BLaER1 treated with 17β-estradiol and CSF1 and Interleukin-3, amounts not matched to agents 10 nM and 100 nM (cell line): ENCODE data around the gene TMPRSS11E.
"Not testable (repeated sequence)": the region's sequence is repeated elsewhere in the genome, so short reads cannot be mapped to it uniquely, and the experiment has no call there.

Experiments
- H3K27ac ChIP-seq, 11 experiments: shearing (Covaris generic); formaldehyde crosslinking; 2 replicates each; pipeline ENCODE4 v1.8.1; 2022
- H3K27me3 ChIP-seq, 11 experiments: shearing (Covaris generic); formaldehyde crosslinking; 2 replicates each; pipeline ENCODE4 v1.8.1; 2022
- H3K36me3 ChIP-seq, 11 experiments: shearing (Covaris generic); formaldehyde crosslinking; 2 replicates each; pipeline ENCODE4 v1.8.1; 2022
- H3K4me1 ChIP-seq, 10 experiments: shearing (Covaris generic); formaldehyde crosslinking; 2 replicates each; pipeline ENCODE4 v1.8.1; 2022
- H3K4me2 ChIP-seq, 11 experiments: shearing (Covaris generic); formaldehyde crosslinking; 2 replicates each; pipeline ENCODE4 v1.8.1; 2022
- H3K4me3 ChIP-seq, 10 experiments: shearing (Covaris generic); formaldehyde crosslinking; 2 replicates each; pipeline ENCODE4 v1.8.1; 2022
- H3K9ac ChIP-seq, 11 experiments: shearing (Covaris generic); formaldehyde crosslinking; 2 replicates each; pipeline ENCODE4 v1.8.1; 2022
- H3K9me3 ChIP-seq, 11 experiments: shearing (Covaris generic); formaldehyde crosslinking; replicated peaks in 1 of 11; 2 replicates each; pipeline ENCODE4 v1.8.1; 2022
- H4K20me1 ChIP-seq, 11 experiments: shearing (Covaris generic); formaldehyde crosslinking; 2 replicates each; pipeline ENCODE4 v1.8.1; 2022
- Cebpa-rat ChIP-seq, 11 experiments: shearing (Covaris generic); IDR thresholded peaks; 2 replicates each; pipeline ENCODE4 v1.8.1; 2022

TMPRSS11E gene

GRCh38 chr4:68489338-68489737 is 42.1 kb downstream of the TMPRSS11E start:
- TF ChIP-seq Cebpa-rat (IDR thresholded peaks at IDR 0.05): no peak
- H3K4me2 ChIP-seq: no peak overlapping the region
- H3K9ac ChIP-seq: no peak overlapping the region
- H3K4me1 ChIP-seq: peaks cover 5 to 11% (median 9%) of the 10 kb centered on the region in 10 experiments; a peak in 18 of 20 replicates
- no peaks in the 10 kb centered on the region; a peak in 1 of 22 replicates for H3K9me3 ChIP-seq
- no peak overlapping the region for H3K27ac ChIP-seq
- H3K27me3 ChIP-seq: no peaks in the 10 kb centered on the region
- H3K4me3 ChIP-seq: no peak overlapping the region
- H3K36me3 ChIP-seq: no peaks in the 10 kb centered on the region
- H4K20me1 ChIP-seq: no peaks in the 10 kb centered on the region

GRCh38 chr4:68490826-68491457 is 43.7 kb downstream of the TMPRSS11E start:
- Histone ChIP-seq H3K36me3 (no peaks in the 10 kb centered on the region), H3K27ac (no peak overlapping the region), H3K9me3 (no peaks in the 10 kb centered on the region; a peak in 1 of 22 replicates), H3K27me3 (no peaks in the 10 kb centered on the region), H3K4me1 (peaks cover 13 to 26% (median 22%) of the 10 kb centered on the region in 10 experiments), H3K4me2 (no peak overlapping the region), H3K9ac (no peak overlapping the region), H4K20me1 (no peaks in the 10 kb centered on the region), H3K4me3 (no peak overlapping the region)
- TF ChIP-seq Cebpa-rat (IDR thresholded peaks at IDR 0.05): no peak

- no peak for TF ChIP-seq Cebpa-rat (IDR thresholded peaks at IDR 0.05)
- Histone ChIP-seq H3K27me3 (no peaks in the 10 kb centered on the region), H3K9me3 (no peaks in the 10 kb centered on the region), H3K4me1 (peaks cover 13 to 29% (median 22%) of the 10 kb centered on the region in 10 experiments), H3K27ac (peak overlapping the region in 8 of 11 experiments; percentile 10 to 49 (median 40); a peak in 11 of 22 replicates), H3K9ac (peak overlapping the region in 4 of 11 experiments; percentile 6 to 28 (median 18); a peak in 2 of 22 replicates), H4K20me1 (no peaks in the 10 kb centered on the region), H3K4me2 (peak overlapping the region; percentile 64 to 83 (median 77)), H3K4me3 (peak overlapping the region in 4 of 10 experiments; percentile 4 to 36 (median 14); a peak in 5 of 20 replicates), H3K36me3 (no peaks in the 10 kb centered on the region)
These were observed 47.4 kb downstream of the TMPRSS11E start for GRCh38 chr4:68494688-68495087.

DNA sequence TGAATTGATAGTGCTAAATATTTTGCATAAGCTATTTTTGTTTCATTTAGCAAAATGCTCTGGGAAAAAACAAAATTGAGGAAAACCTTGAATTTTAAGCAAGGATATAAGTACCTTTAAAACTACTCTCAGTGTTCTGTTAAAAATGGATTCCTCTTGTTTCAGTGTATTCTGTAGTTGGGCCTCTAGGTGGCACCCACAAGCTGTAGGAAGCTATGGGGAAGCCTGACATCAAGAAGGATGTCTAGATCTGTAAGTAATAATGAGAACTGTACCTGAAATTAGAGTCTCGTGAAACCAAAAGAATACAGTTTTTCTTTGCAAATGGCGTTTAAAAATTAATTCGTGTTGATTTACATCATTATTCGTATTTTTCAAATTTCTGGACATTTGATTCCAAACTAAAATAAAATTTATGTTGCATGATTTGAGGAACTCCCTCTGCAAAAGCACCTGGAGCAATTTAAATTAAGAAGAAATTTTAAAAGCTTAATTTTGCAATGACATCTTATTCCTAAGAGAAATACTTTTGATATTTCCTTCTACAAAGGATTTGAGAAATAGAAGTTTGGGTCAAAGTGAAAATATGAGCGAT is 51.2 kb downstream of the TMPRSS11E start:
- no peaks in the 10 kb centered on the region for H3K9me3 ChIP-seq
- no peak overlapping the region for H3K4me2 ChIP-seq
- TF ChIP-seq Cebpa-rat (IDR thresholded peaks at IDR 0.05): no peak
- H3K27me3 ChIP-seq: no peaks in the 10 kb centered on the region
- peaks cover 13 to 27% (median 21%) of the 10 kb centered on the region in 10 experiments for H3K4me1 ChIP-seq
- no peak overlapping the region for H3K9ac ChIP-seq
- H3K4me3 ChIP-seq: no peak overlapping the region
- H4K20me1 ChIP-seq: no peaks in the 10 kb centered on the region
- H3K27ac ChIP-seq: no peak overlapping the region
- no peaks in the 10 kb centered on the region for H3K36me3 ChIP-seq

DNA sequence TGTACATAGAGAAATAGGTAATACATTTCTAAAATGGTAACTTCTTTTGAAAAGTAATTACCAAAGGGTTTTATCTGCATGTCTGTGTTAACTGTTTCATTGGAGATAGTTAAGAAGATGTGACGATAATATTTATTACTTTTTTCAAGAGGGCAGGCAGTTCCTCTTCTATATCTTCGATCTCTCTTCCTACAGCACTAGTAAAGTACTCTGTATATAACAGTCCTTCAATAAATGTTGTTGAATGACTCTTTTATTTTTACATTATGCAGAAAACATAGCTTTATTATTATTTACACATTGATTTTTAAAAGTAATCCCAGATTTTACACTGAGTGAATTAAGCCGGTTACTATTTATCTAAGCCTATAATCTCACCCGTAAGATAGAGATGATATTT is 51.8 kb downstream of the TMPRSS11E start:
- Histone ChIP-seq H3K9me3 (no peaks in the 10 kb centered on the region), H3K4me1 (peaks cover 9 to 22% (median 16%) of the 10 kb centered on the region in 10 experiments), H3K27ac (no peak overlapping the region), H3K36me3 (no peaks in the 10 kb centered on the region), H3K27me3 (no peaks in the 10 kb centered on the region), H3K4me3 (no peak overlapping the region), H3K9ac (no peak overlapping the region), H3K4me2 (no peak overlapping the region), H4K20me1 (no peaks in the 10 kb centered on the region)
- TF ChIP-seq Cebpa-rat (IDR thresholded peaks at IDR 0.05): no peak

DNA sequence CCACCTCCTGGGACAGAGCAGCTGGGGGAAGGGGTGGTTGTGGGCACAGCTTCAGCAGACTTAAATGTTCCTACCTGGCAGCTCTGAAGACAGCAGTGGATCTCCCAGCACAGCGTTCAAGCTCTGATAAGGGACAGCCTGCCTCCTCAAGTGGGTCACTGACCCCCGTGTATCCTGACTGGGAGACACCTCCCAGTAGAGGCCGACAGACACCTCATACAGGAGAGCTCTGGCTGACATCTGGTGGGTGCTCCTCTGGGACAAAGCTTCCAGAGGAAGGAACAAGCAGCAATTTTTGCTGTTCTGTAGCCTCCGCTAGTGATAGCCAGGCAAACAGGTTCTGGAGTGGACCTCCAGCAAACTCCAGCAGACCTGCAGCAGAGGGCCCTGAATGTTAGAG is 56.2 kb downstream of the TMPRSS11E start:
- not testable (repeated sequence) for H3K27ac ChIP-seq, H4K20me1 ChIP-seq, H3K9me3 ChIP-seq, H3K4me3 ChIP-seq, H3K9ac ChIP-seq, H3K4me2 ChIP-seq, H3K36me3 ChIP-seq, H3K27me3 ChIP-seq, H3K4me1 ChIP-seq

GRCh38 chr4:68504836-68505235 is 57.6 kb downstream of the TMPRSS11E start:
- not testable (repeated sequence) for H3K4me1 ChIP-seq, H3K4me2 ChIP-seq, H3K9ac ChIP-seq, H3K4me3 ChIP-seq, H4K20me1 ChIP-seq, H3K9me3 ChIP-seq, H3K27me3 ChIP-seq, H3K27ac ChIP-seq, H3K36me3 ChIP-seq

- H3K4me1 ChIP-seq, H3K27me3 ChIP-seq, H3K27ac ChIP-seq, H3K4me2 ChIP-seq, H3K9me3 ChIP-seq, H3K36me3 ChIP-seq, H3K9ac ChIP-seq, H3K4me3 ChIP-seq, H4K20me1 ChIP-seq: not testable (repeated sequence)
These were observed 58.2 kb downstream of the TMPRSS11E start for GRCh38 chr4:68505452-68505851.

DNA sequence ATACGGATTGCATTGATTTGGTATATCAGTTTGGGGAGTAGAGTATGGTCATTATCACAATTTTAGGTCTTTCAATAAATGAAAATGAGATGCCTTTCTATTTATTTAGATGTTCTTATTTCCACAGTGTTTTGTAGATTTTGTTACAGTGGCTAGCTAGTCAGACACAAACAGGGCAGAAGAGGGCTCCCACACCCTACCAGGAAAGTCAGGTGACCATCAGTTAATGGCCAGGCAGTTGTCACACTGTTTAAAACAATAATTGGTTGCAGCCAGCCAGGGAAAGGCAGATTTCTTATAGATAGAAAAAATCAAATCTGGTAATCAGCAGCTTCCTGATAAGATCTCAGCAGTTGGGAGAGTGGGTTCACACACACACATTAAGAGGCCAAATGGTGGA is 71.6 kb downstream of the TMPRSS11E start:
- TF ChIP-seq Cebpa-rat (IDR thresholded peaks at IDR 0.05): no peak
- no peak overlapping the region for H3K4me2 ChIP-seq
- H3K9me3 ChIP-seq: no peaks in the 10 kb centered on the region
- H3K27ac ChIP-seq: no peak overlapping the region
- H3K9ac ChIP-seq: no peak overlapping the region
- no peaks in the 10 kb centered on the region for H3K4me1 ChIP-seq
- no peaks in the 10 kb centered on the region for H3K27me3 ChIP-seq
- H3K4me3 ChIP-seq: no peak overlapping the region
- no peaks in the 10 kb centered on the region for H4K20me1 ChIP-seq
- no peaks in the 10 kb centered on the region for H3K36me3 ChIP-seq

DNA sequence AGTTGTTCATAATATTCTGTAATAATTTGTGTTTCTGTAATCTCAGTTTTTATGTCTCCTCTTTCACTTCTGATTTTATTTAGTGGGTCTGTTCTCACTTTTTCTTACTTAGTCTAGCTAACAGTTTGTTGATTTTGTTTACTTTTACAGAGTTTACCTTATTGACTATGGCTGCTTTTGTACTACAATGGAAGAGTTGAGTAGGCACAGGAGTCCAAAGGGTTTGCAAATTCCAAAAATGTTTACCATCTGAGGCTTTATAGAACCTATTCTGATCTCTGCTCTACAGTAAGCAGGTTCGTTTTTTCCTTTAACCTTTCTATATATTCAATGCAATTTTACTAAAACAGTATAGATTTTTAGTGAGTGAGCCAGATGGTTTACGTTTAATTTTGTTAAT is 73.7 kb downstream of the TMPRSS11E start:
- no peak for TF ChIP-seq Cebpa-rat (IDR thresholded peaks at IDR 0.05)
- no peak overlapping the region for H3K4me2 ChIP-seq
- no peaks in the 10 kb centered on the region for H3K27me3 ChIP-seq

GRCh38 chr4:68522232-68522631 is 75.0 kb downstream of the TMPRSS11E start:
- H3K4me2 ChIP-seq, H3K27me3 ChIP-seq, H3K4me3 ChIP-seq, H4K20me1 ChIP-seq, H3K36me3 ChIP-seq, H3K27ac ChIP-seq, H3K9me3 ChIP-seq, H3K4me1 ChIP-seq, H3K9ac ChIP-seq: not testable (repeated sequence)

More for the DNA sequence above, 73.7 kb downstream of the TMPRSS11E start:
- Histone ChIP-seq H4K20me1 (no peaks in the 10 kb centered on the region), H3K4me1 (no peaks in the 10 kb centered on the region), H3K4me3 (no peak overlapping the region), H3K9me3 (no peaks in the 10 kb centered on the region), H3K36me3 (no peaks in the 10 kb centered on the region), H3K9ac (no peak overlapping the region), H3K27ac (no peak overlapping the region)
